Muscle of leg (tissue), 11 donors: Measurements from ENCODE around the gene OXT. TPM values are rescaled to one million over a fixed set of nuclear protein-coding genes. Genes with fewer than 3 reads are reported as not detected.
A peak's percentile ranks its signal among the peaks of the same experiment; 100 is the strongest.
"Not testable (repeated sequence)": the region's sequence is repeated elsewhere in the genome, so short reads cannot be mapped to it uniquely, and the experiment has no call there.

Experiments used
- DNase-seq: peaks from one replicate; pipeline ENCODE4 v3.0.0; 2013
- H3K27ac ChIP-seq: one replicate; pipeline ENCODE4 v1.5.1; 2013; ENCODE audit warnings: mild to moderate bottlenecking, low read length, control low read depth
- H3K27me3 ChIP-seq: one replicate; pipeline ENCODE4 v1.6.1; 2013; ENCODE audit warnings: low read length; ENCODE audit not compliant: control insufficient read depth, insufficient read depth
- H3K36me3 ChIP-seq: one replicate; pipeline ENCODE4 v1.6.1; 2013; ENCODE audit warnings: low read length; ENCODE audit not compliant: control insufficient read depth, insufficient read depth
- H3K4me1 ChIP-seq: one replicate; pipeline ENCODE4 v1.6.1; 2013; ENCODE audit warnings: low read length; ENCODE audit not compliant: control insufficient read depth, insufficient read depth
- H3K4me3 ChIP-seq: one replicate; pipeline ENCODE4 v1.5.1; 2013; ENCODE audit warnings: low read length, control low read depth
- H3K9me3 ChIP-seq: replicated peaks from 2 replicates; pipeline ENCODE4 v1.6.1; 2013; ENCODE audit warnings: low read depth, low read length; ENCODE audit not compliant: control insufficient read depth
- WGBS: methylation state at CpG from one replicate; pipeline ENCODE4 v1.1.5; 2013; ENCODE audit warnings: missing lambda C conversion rate; ENCODE audit not compliant: insufficient coverage; 5-methylcytosine and 5-hydroxymethylcytosine counted together
- polyA plus RNA-seq, 8 donors: library from polyadenylated mRNA; unstranded; fragments of 120-200 nt; gene quantifications; one replicate each; pipeline versions ENCODE4 v1.2.1 to v1.2.3, GENCODE V29; 2013; ENCODE audit warnings: inconsistent platforms in 1 of 8, low replicate concordance in 1 of 8; ENCODE audit not compliant: insufficient read length in 8 of 8, insufficient read depth in 1 of 8
- total RNA-seq: library from RNA; stranded (reverse); fragments of 120-200 nt; gene quantifications from one replicate; pipeline ENCODE4 v1.2.4, GENCODE V29; 2013

The OXT gene
- total and polyA plus RNA-seq, 9 donors, result 0.27 to 0.92 (median 0.64) TPM; not detected in 1

GRCh38 chr20:3111507-3111906 is 40.1 kb downstream of the OXT start:
- H3K4me3 ChIP-seq, result no peak overlapping the region
- DNase-seq, result no peak
- peaks cover 3% of the 10 kb centered on the region for H3K4me1 ChIP-seq
- H3K36me3 ChIP-seq, result peaks cover 36% of the 10 kb centered on the region
- 77% methylated on average over 7 of the region's 7 CpGs for WGBS
- H3K27me3 ChIP-seq, result no peaks in the 10 kb centered on the region
- no peaks in the 10 kb centered on the region for H3K9me3 ChIP-seq
- H3K27ac ChIP-seq, result no peak overlapping the region

GRCh38 chr20:3111995-3112394 is 40.6 kb downstream of the OXT start:
- no CpG with 5 or more reads among the region's 2 CpGs for WGBS
- no peak for DNase-seq
- peaks cover 33% of the 10 kb centered on the region for H3K36me3 ChIP-seq

GRCh38 chr20:3115190-3116107 is 44.0 kb downstream of the OXT start:
- Histone ChIP-seq H3K9me3 (no peaks in the 10 kb centered on the region), H3K4me3 (no peak overlapping the region), H3K36me3 (peaks cover 19% of the 10 kb centered on the region), H3K27me3 (no peaks in the 10 kb centered on the region), H3K4me1 (no peaks in the 10 kb centered on the region), H3K27ac (no peak overlapping the region)
- 68% methylated on average over 21 of the region's 30 CpGs for WGBS
- DNase-seq, result peak; percentile 66

More at GRCh38 chr20:3111995-3112394, 40.6 kb downstream of the OXT start:
- H3K27me3 ChIP-seq, result no peaks in the 10 kb centered on the region
- H3K9me3 ChIP-seq, result no peaks in the 10 kb centered on the region
- H3K4me1 ChIP-seq, result peaks cover under 1% of the 10 kb centered on the region
- H3K4me3 ChIP-seq, result no peak overlapping the region
- H3K27ac ChIP-seq, result no peak overlapping the region

- no peaks in the 10 kb centered on the region for H3K9me3 ChIP-seq
- H3K4me1 ChIP-seq, result no peaks in the 10 kb centered on the region
- H3K27ac ChIP-seq, result no peak overlapping the region
- WGBS, result 86% methylated on average over 1 of the region's 4 CpGs
- no peaks in the 10 kb centered on the region for H3K27me3 ChIP-seq
- DNase-seq, result no peak
- H3K36me3 ChIP-seq, result peaks cover 27% of the 10 kb centered on the region
- H3K4me3 ChIP-seq, result no peak overlapping the region
Observed at GRCh38 chr20:3116341-3116740, 44.9 kb downstream of the OXT start.

GRCh38 chr20:3117839-3118379 is 46.5 kb downstream of the OXT start:
- WGBS, result 32% methylated on average over 4 of the region's 14 CpGs
- not testable (repeated sequence) for H3K27ac ChIP-seq, H3K4me1 ChIP-seq, H3K27me3 ChIP-seq, H3K4me3 ChIP-seq, H3K9me3 ChIP-seq
- peaks cover 43% of the 10 kb centered on the region for H3K36me3 ChIP-seq
- peak; percentile 87 for DNase-seq

- H3K27me3 ChIP-seq, result no peaks in the 10 kb centered on the region
- H3K4me1 ChIP-seq, result no peaks in the 10 kb centered on the region
- H3K36me3 ChIP-seq, result peaks cover 36% of the 10 kb centered on the region
- H3K4me3 ChIP-seq, result no peak overlapping the region
- H3K9me3 ChIP-seq, result no peaks in the 10 kb centered on the region
- DNase-seq, result no peak
- 55% methylated on average over 1 of the region's 5 CpGs for WGBS
- H3K27ac ChIP-seq, result no peak overlapping the region
Observed at GRCh38 chr20:3119044-3119443, 47.6 kb downstream of the OXT start.

- 77% methylated on average over 11 of the region's 11 CpGs for WGBS
- H3K9me3 ChIP-seq, result peaks cover 4% of the 10 kb centered on the region
- no peak for DNase-seq
- H3K36me3 ChIP-seq, result peaks cover 30% of the 10 kb centered on the region
- H3K27me3 ChIP-seq, result no peaks in the 10 kb centered on the region
- H3K4me1 ChIP-seq, result no peaks in the 10 kb centered on the region
- H3K27ac ChIP-seq, result no peak overlapping the region
- no peak overlapping the region for H3K4me3 ChIP-seq
Observed at GRCh38 chr20:3121271-3121911, 50.0 kb downstream of the OXT start.

Other genes with a start within 250 kb of the OXT start
- gene PCED1A, start 231.0 kb upstream of the OXT start, total RNA-seq, result 24.4 TPM
- 10 to 100 TPM; 24.2 to 40.9 (median 31.3) TPM for gene PCED1A, start 231.0 kb upstream of the OXT start, polyA plus RNA-seq
- 24.7 TPM for gene VPS16, start 230.9 kb upstream of the OXT start, total RNA-seq
- 10 to 100 TPM; 21.5 to 28.9 (median 23.6) TPM for gene VPS16, start 230.9 kb upstream of the OXT start, polyA plus RNA-seq
- gene PTPRA, start 198.1 kb upstream of the OXT start, total RNA-seq, result 41.7 TPM
- 10 to 100 TPM; 37.4 to 60.5 (median 45.7) TPM for gene PTPRA, start 198.1 kb upstream of the OXT start, polyA plus RNA-seq
- 0.13 TPM for gene GNRH2, start 28.0 kb upstream of the OXT start, total RNA-seq
- under 1 TPM in 6 of 8 donors, not detected in 2; 0.34 to 0.69 (median 0.48) TPM for gene GNRH2, start 28.0 kb upstream of the OXT start, polyA plus RNA-seq
- gene MRPS26, start 25.6 kb upstream of the OXT start, total RNA-seq, result 46.1 TPM
- 10 to 100 TPM; 37.3 to 47.2 (median 39.1) TPM for gene MRPS26, start 25.6 kb upstream of the OXT start, polyA plus RNA-seq
- 0.18 TPM for gene AVP, start 13.1 kb downstream of the OXT start, total RNA-seq
- gene AVP, start 13.1 kb downstream of the OXT start, polyA plus RNA-seq, result under 1 TPM in 3 of 8 donors, not detected in 5; 0.31 to 0.53 (median 0.34) TPM
- 10.2 TPM for gene FASTKD5, start 88.2 kb downstream of the OXT start, total RNA-seq
- 10 to 100 TPM in 5 of 8 donors, 1 to 10 TPM in 3; 8.3 to 11.4 (median 10.4) TPM for gene FASTKD5, start 88.2 kb downstream of the OXT start, polyA plus RNA-seq
- 6.1 TPM for gene UBOX5, start 88.2 kb downstream of the OXT start, total RNA-seq
- gene UBOX5, start 88.2 kb downstream of the OXT start, polyA plus RNA-seq, result 1 to 10 TPM; 5.6 to 8.4 (median 6.3) TPM
- gene LZTS3, start 101.9 kb downstream of the OXT start, total RNA-seq, result 2.2 TPM
- gene LZTS3, start 101.9 kb downstream of the OXT start, polyA plus RNA-seq, result 1 to 10 TPM; 3.0 to 4.3 (median 3.5) TPM
- 28.9 TPM for gene DDRGK1, start 133.1 kb downstream of the OXT start, total RNA-seq
- gene DDRGK1, start 133.1 kb downstream of the OXT start, polyA plus RNA-seq, result 10 to 100 TPM; 25.5 to 34.0 (median 31.5) TPM
- gene ITPA, start 137.9 kb downstream of the OXT start, total RNA-seq, result 45.0 TPM
- 10 to 100 TPM; 43.5 to 52.5 (median 48.8) TPM for gene ITPA, start 137.9 kb downstream of the OXT start, polyA plus RNA-seq
- 0.35 TPM for gene SLC4A11, start 167.6 kb downstream of the OXT start, total RNA-seq
- gene SLC4A11, start 167.6 kb downstream of the OXT start, polyA plus RNA-seq, result 1 to 10 TPM in 3 of 8 donors, under 1 TPM in 5; 0.52 to 1.7 (median 0.82) TPM